ENCODE results near the gene ILF2. TPM values are rescaled to one million over a fixed set of nuclear protein-coding genes. Genes with fewer than 3 reads are reported as not detected.

The ILF2 gene
- total and polyA plus RNA-seq, 2 of the 13 experiments (the other 11 are each of a cell fraction or from before 2014, with no cell fraction given), result 292 to 366 TPM

GRCh38 chr1:153677718-153678518, 7.1 kb upstream of the ILF2 start (continued):
- TF ChIP-seq THAP9 (CRISPR knock-in tag; IDR thresholded peaks at IDR 0.05; ENCODE audit: borderline replicate concordance) (no peak), LBX2 (CRISPR knock-in tag; IDR thresholded peaks at IDR 0.05; ENCODE audit: borderline replicate concordance) (no peak), ZNF7 (CRISPR knock-in tag; IDR thresholded peaks at IDR 0.05) (no peak), ZNF710 (CRISPR knock-in tag; IDR thresholded peaks at IDR 0.05; ENCODE audit: borderline replicate concordance) (no peak), MAX (IDR thresholded peaks at IDR 0.05) (no peak), MIXL1 (CRISPR knock-in tag; IDR thresholded peaks at IDR 0.05) (no peak), KAT8 (CRISPR knock-in tag; IDR thresholded peaks at IDR 0.05) (0 out of 2 replicates have a peak, but pooled peaks have one; percentile 27), CC2D1A (CRISPR knock-in tag; IDR thresholded peaks at IDR 0.05) (no peak), TFAP4 (IDR thresholded peaks at IDR 0.05; ENCODE audit: borderline replicate concordance, low read depth) (peak; percentile 51; the same call in 1 of the 2 replicates), MBNL3 (CRISPR knock-in tag; conservative IDR thresholded peaks at IDR 0.05) (no peak), CBX5 (CRISPR knock-in tag; IDR thresholded peaks at IDR 0.05; ENCODE audit: borderline replicate concordance) (no peak), ZNF619 (CRISPR knock-in tag; IDR thresholded peaks at IDR 0.05) (no peak), SIN3A (IDR thresholded peaks at IDR 0.05; ENCODE audit: borderline replicate concordance, low read depth, low read length) (no peak), ZBTB43 (CRISPR knock-in tag; conservative IDR thresholded peaks at IDR 0.05) (no peak), NPAS2 (CRISPR knock-in tag; IDR thresholded peaks at IDR 0.05; ENCODE audit: borderline replicate concordance) (no peak), POLR2AphosphoS2 (IDR thresholded peaks at IDR 0.05; ENCODE audit: low read depth, low read length) (no peak), U2AF2 (IDR thresholded peaks at IDR 0.05; ENCODE audit: low read depth, low read length) (no peak), ZNF549 (CRISPR knock-in tag; IDR thresholded peaks at IDR 0.05) (no peak), ZZZ3 (CRISPR knock-in tag; IDR thresholded peaks at IDR 0.05; ENCODE audit: borderline replicate concordance) (no peak), ZNF432 (CRISPR knock-in tag; IDR thresholded peaks at IDR 0.05; ENCODE audit: borderline replicate concordance) (no peak), ZBTB38 (CRISPR knock-in tag; IDR thresholded peaks at IDR 0.05) (no peak)
